Mesenchymal stem cell (in vitro differentiated cells and primary cell): ENCODE measurements around the gene SPSB3.

Source experiments
- DNase-seq: peaks from one replicate; pipeline ENCODE4 v3.0.0-alpha.2; 2013
- H2AFZ ChIP-seq: one replicate; pipeline ENCODE4 v1.6.1; 2013; ENCODE audit warnings: low read depth, mild to moderate bottlenecking, control low read depth, inconsistent platforms, low read length, moderate library complexity
- H2AK5ac ChIP-seq: 2 replicates; pipeline ENCODE4 v1.6.1; 2013; ENCODE audit warnings: low read length, moderate library complexity, mild to moderate bottlenecking, inconsistent platforms; ENCODE audit not compliant: severe bottlenecking
- H2BK120ac ChIP-seq: one replicate; pipeline ENCODE4 v1.6.1; 2013; ENCODE audit warnings: low read depth, mild to moderate bottlenecking, inconsistent platforms, low read length, moderate library complexity
- H2BK12ac ChIP-seq, 2 experiments: one replicate each; pipeline ENCODE4 v1.6.1; 2013; ENCODE audit warnings: inconsistent platforms in 2 of 2, low read length in 2 of 2, mild to moderate bottlenecking in 2 of 2, moderate library complexity in 2 of 2, control low read depth in 1 of 2
- H2BK15ac ChIP-seq: one replicate; pipeline ENCODE4 v1.6.1; 2013; ENCODE audit warnings: mild to moderate bottlenecking, low read depth, inconsistent platforms; ENCODE audit not compliant: poor library complexity, severe bottlenecking
- H2BK5ac ChIP-seq: 2 replicates; pipeline ENCODE4 v1.6.1; 2013; ENCODE audit warnings: low read depth, mild to moderate bottlenecking, low read length, control low read depth, inconsistent platforms; ENCODE audit not compliant: poor library complexity, severe bottlenecking
- H3K14ac ChIP-seq, 2 experiments: one replicate each; pipeline ENCODE4 v1.6.1; 2013; ENCODE audit warnings: inconsistent platforms in 2 of 2, low read length in 2 of 2, control low read depth in 1 of 2, mild to moderate bottlenecking in 1 of 2, moderate library complexity in 1 of 2
- H3K18ac ChIP-seq, 2 experiments: one replicate each; pipeline ENCODE4 v1.6.1; 2013; ENCODE audit warnings: inconsistent platforms in 2 of 2, low read length in 2 of 2, control low read depth in 1 of 2, low read depth in 1 of 2, mild to moderate bottlenecking in 1 of 2
- H3K23ac ChIP-seq, 2 experiments: one replicate each; pipeline ENCODE4 v1.6.1; 2013; ENCODE audit warnings: inconsistent platforms in 2 of 2, low read length in 2 of 2, mild to moderate bottlenecking in 2 of 2, moderate library complexity in 2 of 2, control low read depth in 1 of 2
- H3K27ac ChIP-seq: 2 replicates; pipeline ENCODE4 v1.5.1; 2013; ENCODE audit warnings: mild to moderate bottlenecking, moderate library complexity, low read length, control low read depth, inconsistent platforms; ENCODE audit not compliant: poor library complexity, severe bottlenecking
- H3K27me3 ChIP-seq, 2 experiments: 2 replicates each; pipeline versions ENCODE4 v1.6.1 to v1.7.0; 2013; ENCODE audit warnings: low read length in 2 of 2, mild to moderate bottlenecking in 2 of 2, moderate library complexity in 2 of 2, control low read depth in 1 of 2, inconsistent platforms in 1 of 2; ENCODE audit not compliant: control insufficient read depth in 1 of 2, insufficient read depth in 1 of 2
- H3K36me3 ChIP-seq, 2 experiments: 2 replicates each; pipeline versions ENCODE4 v1.6.1 to v1.7.0; 2013; ENCODE audit warnings: low read length in 2 of 2, control low read depth in 1 of 2, inconsistent platforms in 1 of 2, low read depth in 1 of 2, mild to moderate bottlenecking in 1 of 2; ENCODE audit not compliant: insufficient read depth in 2 of 2, control insufficient read depth in 1 of 2
- H3K4ac ChIP-seq, 2 experiments: one replicate each; pipeline ENCODE4 v1.6.1; 2013; ENCODE audit warnings: inconsistent platforms in 2 of 2, low read length in 2 of 2, mild to moderate bottlenecking in 2 of 2, moderate library complexity in 2 of 2, control low read depth in 1 of 2, low read depth in 1 of 2
- H3K4me1 ChIP-seq: 2 replicates; pipeline ENCODE4 v1.6.1; 2013; ENCODE audit warnings: low read depth, low read length, control low read depth; ENCODE audit not compliant: control insufficient read depth, insufficient read depth
- H3K4me2 ChIP-seq: 2 replicates; pipeline ENCODE4 v1.6.1; 2013; ENCODE audit warnings: low read length, mild to moderate bottlenecking, inconsistent platforms; ENCODE audit not compliant: poor library complexity, severe bottlenecking
- H3K4me3 ChIP-seq, 2 experiments: 2 replicates each; pipeline versions ENCODE4 v1.5.1 to v1.7.0; 2013; ENCODE audit warnings: low read length in 2 of 2, mild to moderate bottlenecking in 2 of 2, control low read depth in 1 of 2, low read depth in 1 of 2; ENCODE audit not compliant: insufficient read depth in 1 of 2
- H3K79me1 ChIP-seq: replicated peaks from 2 replicates; pipeline ENCODE4 v1.6.1; 2013; ENCODE audit warnings: mild to moderate bottlenecking, control low read depth, low read length, inconsistent platforms; ENCODE audit not compliant: poor library complexity, severe bottlenecking
- H3K9ac ChIP-seq: 2 replicates; pipeline ENCODE4 v1.7.0; 2013; ENCODE audit warnings: mild to moderate bottlenecking, low read length, moderate library complexity
- H3K9me3 ChIP-seq: 2 replicates; pipeline ENCODE4 v1.7.0; 2013; ENCODE audit warnings: mild to moderate bottlenecking, low read length; ENCODE audit not compliant: control insufficient read depth
- H4K8ac ChIP-seq: one replicate; pipeline ENCODE4 v1.6.1; 2013; ENCODE audit warnings: inconsistent platforms, mild to moderate bottlenecking, low read length, moderate library complexity
- H4K91ac ChIP-seq: one replicate; pipeline ENCODE4 v1.6.1; 2013; ENCODE audit warnings: mild to moderate bottlenecking, low read length, inconsistent platforms
- WGBS: methylation state at CpG from one replicate; pipeline ENCODE4 v1.1.7; 2013; ENCODE audit warnings: mixed read lengths; 5-methylcytosine and 5-hydroxymethylcytosine counted together

Gene SPSB3

DNA sequence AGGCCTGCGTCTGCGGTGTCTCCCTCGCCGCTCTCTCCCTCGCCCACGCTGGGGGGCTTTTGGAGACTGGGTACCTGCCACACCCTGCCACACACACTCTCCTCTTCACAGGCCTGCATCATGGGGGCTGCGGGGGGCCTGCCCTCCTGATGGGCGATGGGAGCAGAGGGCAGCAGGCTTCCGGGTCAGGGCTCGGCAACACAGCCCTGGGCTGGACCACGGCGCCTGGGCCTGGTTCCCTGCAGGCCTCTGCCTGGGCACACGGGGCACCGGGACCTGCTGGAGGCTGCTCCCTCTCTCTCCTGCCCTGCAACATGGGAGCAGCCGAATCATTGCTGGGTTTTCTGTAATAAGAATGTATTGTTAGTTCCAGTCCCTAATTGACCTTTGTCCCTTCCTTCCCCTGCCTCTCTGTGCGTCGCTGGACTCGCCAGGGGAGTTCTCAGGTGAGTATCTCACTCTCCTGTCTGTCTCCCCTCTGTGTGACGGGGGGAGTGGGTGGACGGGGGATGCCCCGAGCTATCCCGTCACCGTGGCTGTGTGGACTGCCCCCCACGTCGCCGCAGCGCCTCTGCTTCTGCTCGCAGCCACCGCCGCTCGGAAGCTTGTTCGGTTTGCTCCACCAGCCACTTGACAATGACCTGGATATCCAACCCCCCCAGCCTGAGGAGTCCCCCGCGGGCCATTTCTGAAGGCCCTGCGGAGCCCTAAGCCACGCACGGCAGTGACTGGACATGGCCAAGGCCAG is 24.5 kb downstream of the SPSB3 start:
- peaks cover 31% of the 10 kb centered on the region for H3K79me1 ChIP-seq
- no peaks in the 10 kb centered on the region for H3K27me3 ChIP-seq
- H3K18ac ChIP-seq = no peak overlapping the region
- no peak for DNase-seq
- no peak overlapping the region for H3K4ac ChIP-seq
- H2AFZ ChIP-seq = no peak overlapping the region
- H2BK12ac ChIP-seq = no peak overlapping the region
- peaks cover 6% of the 10 kb centered on the region for H3K4me1 ChIP-seq
- H3K9ac ChIP-seq = no peak overlapping the region
- no peak overlapping the region for H2BK5ac ChIP-seq
- H3K27ac ChIP-seq = no peak overlapping the region
- no peak overlapping the region for H4K91ac ChIP-seq
- no peak overlapping the region for H3K23ac ChIP-seq
- 97% methylated on average over 32 of the region's 37 CpGs for WGBS
- H4K8ac ChIP-seq = no peak overlapping the region
- H3K4me3 ChIP-seq = peak overlapping the region in 1 of 2 experiments; percentile 15
- H3K36me3 ChIP-seq = peaks cover 71 to 77% of the 10 kb centered on the region in 2 experiments
- H3K4me2 ChIP-seq = no peak overlapping the region
- H2BK15ac ChIP-seq = no peak overlapping the region
- no peaks in the 10 kb centered on the region for H3K9me3 ChIP-seq
- H3K14ac ChIP-seq = no peak overlapping the region
- no peak overlapping the region for H2AK5ac ChIP-seq
- H2BK120ac ChIP-seq = no peak overlapping the region

DNA sequence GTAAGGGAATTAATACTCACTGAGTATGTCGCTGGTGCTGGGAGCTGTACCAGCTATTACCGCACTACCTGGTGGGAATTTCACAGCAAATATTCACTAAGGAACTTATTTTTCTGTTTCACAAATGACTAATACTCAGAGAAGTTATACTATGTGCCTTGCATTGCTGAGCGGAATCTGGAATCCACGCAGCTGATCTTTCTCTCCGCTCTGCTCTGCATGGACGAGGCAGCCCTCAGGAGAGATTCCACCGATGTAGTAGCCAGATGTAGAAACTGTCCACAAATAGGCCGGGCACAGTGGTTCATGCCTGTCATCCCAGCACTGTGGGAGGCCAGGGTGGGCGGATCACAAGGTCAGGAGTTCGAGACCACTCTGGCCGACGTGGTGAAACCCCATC is 28.2 kb downstream of the SPSB3 start:
- no peak overlapping the region for H3K14ac ChIP-seq
- no peak overlapping the region for H2BK5ac ChIP-seq
- no peak overlapping the region for H3K27ac ChIP-seq
- no peaks in the 10 kb centered on the region for H3K9me3 ChIP-seq
- H3K79me1 ChIP-seq = peaks cover 42% of the 10 kb centered on the region
- no peaks in the 10 kb centered on the region for H3K27me3 ChIP-seq
- no peak overlapping the region for H2BK15ac ChIP-seq
- H3K36me3 ChIP-seq = peaks cover 70 to 72% of the 10 kb centered on the region in 2 experiments
- H3K4me3 ChIP-seq = no peak overlapping the region
- no peak overlapping the region for H2BK12ac ChIP-seq
- H3K9ac ChIP-seq = no peak overlapping the region
- 99% methylated on average over 12 of the region's 12 CpGs for WGBS
- no peak overlapping the region for H3K23ac ChIP-seq
- no peak overlapping the region for H3K4ac ChIP-seq
- H2BK120ac ChIP-seq = no peak overlapping the region
- H4K8ac ChIP-seq = no peak overlapping the region
- H2AK5ac ChIP-seq = no peak overlapping the region
- H4K91ac ChIP-seq = no peak overlapping the region
- H3K18ac ChIP-seq = no peak overlapping the region
- no peaks in the 10 kb centered on the region for H3K4me1 ChIP-seq
- no peak overlapping the region for H2AFZ ChIP-seq
- no peak for DNase-seq
- no peak overlapping the region for H3K4me2 ChIP-seq

DNA sequence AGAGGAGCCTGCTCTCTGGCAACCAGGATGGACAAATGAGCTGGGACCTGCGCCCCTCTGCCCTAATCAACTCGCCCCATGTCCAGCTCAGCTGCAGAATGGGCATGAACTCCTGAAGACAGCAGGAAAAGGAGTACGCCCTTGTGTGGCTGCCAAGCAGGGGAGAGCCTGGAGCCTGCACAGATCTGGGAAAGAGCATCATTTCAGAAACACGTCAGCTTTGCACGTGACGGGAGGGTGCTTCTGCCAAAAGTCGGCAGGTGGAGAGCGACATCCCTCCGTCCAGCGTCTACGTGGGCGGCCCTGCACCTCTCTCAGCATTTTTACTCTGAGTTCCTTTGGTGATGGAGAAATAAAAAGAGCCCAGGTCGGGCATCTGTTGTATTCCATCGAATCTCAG is 29.5 kb downstream of the SPSB3 start:
- Histone ChIP-seq H3K18ac (no peak overlapping the region), H2AK5ac (no peak overlapping the region), H2AFZ (no peak overlapping the region), H3K4me2 (no peak overlapping the region), H2BK15ac (no peak overlapping the region), H3K9me3 (no peaks in the 10 kb centered on the region), H3K36me3 (peaks cover 70 to 75% of the 10 kb centered on the region in 2 experiments), H2BK12ac (no peak overlapping the region), H3K14ac (no peak overlapping the region), H2BK120ac (no peak overlapping the region), H3K27ac (no peak overlapping the region), H3K23ac (no peak overlapping the region), H3K9ac (no peak overlapping the region), H3K4ac (no peak overlapping the region), H4K8ac (no peak overlapping the region), H2BK5ac (no peak overlapping the region), H3K4me1 (no peaks in the 10 kb centered on the region), H4K91ac (no peak overlapping the region), H3K4me3 (no peak overlapping the region), H3K27me3 (no peaks in the 10 kb centered on the region), H3K79me1 (peaks cover 45% of the 10 kb centered on the region)
- no peak for DNase-seq
- 98% methylated on average over 14 of the region's 14 CpGs for WGBS

DNA sequence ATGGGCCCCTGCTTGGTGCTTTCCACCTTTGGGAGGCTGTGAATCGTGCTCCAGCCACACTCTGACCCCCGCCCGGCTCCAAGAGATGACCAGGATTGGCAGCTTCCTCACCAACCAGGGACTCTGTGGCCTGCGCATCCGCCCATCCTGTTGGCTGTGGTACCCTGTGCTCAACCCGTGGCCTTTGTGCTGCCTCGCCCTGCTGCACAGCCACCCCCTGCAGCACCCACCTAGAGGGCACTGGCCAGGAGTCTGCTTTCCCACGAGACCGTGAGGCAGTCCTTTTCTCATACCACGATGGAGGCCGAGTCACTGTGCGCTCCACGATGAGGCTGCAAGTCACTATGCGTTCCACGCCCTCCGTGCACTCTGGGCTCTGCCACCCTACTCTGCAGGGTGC is 30.4 kb downstream of the SPSB3 start:
- Histone ChIP-seq H3K4me1 (peaks cover 4% of the 10 kb centered on the region), H4K8ac (no peak overlapping the region), H2BK5ac (no peak overlapping the region), H2AK5ac (no peak overlapping the region), H3K18ac (no peak overlapping the region), H3K9me3 (no peaks in the 10 kb centered on the region), H3K4me2 (no peak overlapping the region), H2AFZ (no peak overlapping the region), H3K4me3 (no peak overlapping the region), H3K4ac (no peak overlapping the region), H2BK12ac (no peak overlapping the region), H3K36me3 (peaks cover 73 to 83% of the 10 kb centered on the region in 2 experiments), H3K23ac (no peak overlapping the region), H3K27me3 (no peaks in the 10 kb centered on the region), H2BK15ac (no peak overlapping the region), H2BK120ac (no peak overlapping the region), H3K79me1 (peaks cover 43% of the 10 kb centered on the region), H3K27ac (no peak overlapping the region), H3K9ac (no peak overlapping the region), H3K14ac (no peak overlapping the region), H4K91ac (no peak overlapping the region)
- 97% methylated on average over 16 of the region's 16 CpGs for WGBS
- no peak for DNase-seq
